Astrocyte (in vitro differentiated cells and primary cell): Measurements from ENCODE around the gene RECK. TPM values are rescaled to one million over a fixed set of nuclear protein-coding genes. Genes with fewer than 3 reads are reported as not detected.

ENCODE experiments used
- DNase-seq: peaks from one replicate; pipeline ENCODE4 v3.0.0-alpha.2; 2010; ENCODE audit warnings: low read depth
- FAIRE-seq: peaks from 2 replicates; lab custom pipeline; 2011; peaks lifted over from hg19 to GRCh38; lab: Jason Lieb, UNC
- H2AFZ ChIP-seq: 2 replicates; pipeline ENCODE4 v1.6.0; 2012; ENCODE audit warnings: low read depth, low read length, inconsistent platforms
- H3K27ac ChIP-seq: 2 replicates; pipeline ENCODE4 v1.5.1; 2011; ENCODE audit warnings: low read depth, low read length, inconsistent platforms
- H3K27me3 ChIP-seq: 2 replicates; pipeline ENCODE4 v1.6.0; 2011; ENCODE audit warnings: low read length, inconsistent platforms; ENCODE audit not compliant: insufficient read depth
- H3K36me3 ChIP-seq: 2 replicates; pipeline ENCODE4 v1.5.1; 2011; ENCODE audit warnings: low read length, inconsistent platforms; ENCODE audit not compliant: insufficient read depth
- H3K4me1 ChIP-seq: 2 replicates; pipeline ENCODE4 v1.5.1; 2011; ENCODE audit warnings: low read length, inconsistent platforms; ENCODE audit not compliant: insufficient read depth
- H3K4me2 ChIP-seq: 2 replicates; pipeline ENCODE4 v1.6.0; 2012; ENCODE audit warnings: low read length, inconsistent platforms
- H3K4me3 ChIP-seq: 2 replicates; pipeline ENCODE4 v1.5.1; 2011; ENCODE audit warnings: low read depth, mild to moderate bottlenecking, low read length, inconsistent platforms; ENCODE audit not compliant: insufficient read depth
- H3K79me2 ChIP-seq: 2 replicates; pipeline ENCODE4 v1.6.0; 2012; ENCODE audit warnings: mild to moderate bottlenecking, low read length, inconsistent platforms; ENCODE audit not compliant: insufficient read depth
- H3K9ac ChIP-seq: 2 replicates; pipeline ENCODE4 v1.6.0; 2012; ENCODE audit warnings: mild to moderate bottlenecking, low read length, inconsistent platforms
- H3K9me3 ChIP-seq: 2 replicates; pipeline ENCODE4 v1.5.1; 2012; ENCODE audit warnings: low read depth, mild to moderate bottlenecking, low read length, inconsistent platforms; ENCODE audit not compliant: insufficient read depth
- H4K20me1 ChIP-seq: 2 replicates; pipeline ENCODE4 v1.6.0; 2012; ENCODE audit warnings: low read length, inconsistent platforms; ENCODE audit not compliant: insufficient read depth
- H3K27ac Mint-ChIP-seq: one replicate; pipeline ENCODE4 v1.8.0; 2021; ENCODE audit warnings: mild to moderate bottlenecking, mixed read lengths; ENCODE audit not compliant: unreplicated experiment
- H3K27me3 Mint-ChIP-seq: one replicate; pipeline ENCODE4 v1.8.0; 2021; ENCODE audit warnings: low read depth, mixed read lengths; ENCODE audit not compliant: unreplicated experiment
- H3K36me3 Mint-ChIP-seq: one replicate; pipeline ENCODE4 v1.8.0; 2021; ENCODE audit warnings: low read depth, mixed read lengths; ENCODE audit not compliant: unreplicated experiment
- H3K4me1 Mint-ChIP-seq: one replicate; pipeline ENCODE4 v1.8.0; 2021; ENCODE audit warnings: low read depth, mixed read lengths; ENCODE audit not compliant: unreplicated experiment
- H3K4me3 Mint-ChIP-seq: one replicate; pipeline ENCODE4 v1.8.0; 2021; ENCODE audit warnings: mild to moderate bottlenecking, moderate library complexity, mixed read lengths; ENCODE audit not compliant: unreplicated experiment
- H3K9me3 Mint-ChIP-seq: one replicate; pipeline ENCODE4 v1.8.0; 2021; ENCODE audit warnings: mild to moderate bottlenecking, mixed read lengths; ENCODE audit not compliant: unreplicated experiment
- CTCF ChIP-seq: IDR thresholded peaks from 2 replicates; pipeline ENCODE4 v1.5.1; 2011; ENCODE audit warnings: low read depth, mild to moderate bottlenecking, inconsistent platforms, low read length, moderate library complexity; ENCODE audit not compliant: insufficient read depth
- EZH2 ChIP-seq: IDR thresholded peaks from 2 replicates; pipeline ENCODE4 v1.6.1; 2012; ENCODE audit warnings: mild to moderate bottlenecking, low read length, inconsistent platforms; ENCODE audit not compliant: insufficient read depth
- total RNA-seq: library from RNA; stranded (reverse); gene quantifications from 2 replicates; pipeline ENCODE4 v1.2.1, GENCODE V29; 2021

The RECK gene
- total RNA-seq, 1 donor from 2014 or later, result 21.6 TPM

- Histone ChIP-seq H3K9me3 (no peaks in the 10 kb centered on the region), H3K9ac (peak overlapping the region; percentile 42), H2AFZ (peak overlapping the region; percentile 63), H3K27ac (peak overlapping the region; percentile 23), H3K4me2 (peak overlapping the region; percentile 88), H3K36me3 (no peaks in the 10 kb centered on the region), H3K27me3 (no peaks in the 10 kb centered on the region), H3K4me1 (peaks cover 47% of the 10 kb centered on the region), H3K79me2 (no peaks in the 10 kb centered on the region), H3K4me3 (peak overlapping the region; percentile 58), H4K20me1 (no peaks in the 10 kb centered on the region)
- Mint-ChIP-seq H3K4me3 (peak overlapping the region; percentile 40), H3K27me3 (peaks cover 9% of the 10 kb centered on the region), H3K36me3 (peaks cover 17% of the 10 kb centered on the region), H3K4me1 (peaks cover 53% of the 10 kb centered on the region), H3K27ac (peak overlapping the region; percentile 53), H3K9me3 (peaks cover 10% of the 10 kb centered on the region)
- DNase-seq (peak; percentile 59), FAIRE-seq (no peak)
- TF ChIP-seq EZH2 (no peak), CTCF (no peak)
Measured at GRCh38 chr9:36165826-36166167, 129.1 kb downstream of the RECK start.

GRCh38 chr9:36166168-36166927 lies 129.6 kb downstream of the RECK start:
- H3K4me1 ChIP-seq, result peaks cover 41% of the 10 kb centered on the region
- no peaks in the 10 kb centered on the region for H3K27me3 ChIP-seq
- H3K4me2 ChIP-seq, result peak overlapping the region; percentile 88
- H3K79me2 ChIP-seq, result no peaks in the 10 kb centered on the region
- peak; percentile 76 for DNase-seq
- peaks cover 10% of the 10 kb centered on the region for H3K9me3 Mint-ChIP-seq
- peak overlapping the region; percentile 58 for H3K4me3 ChIP-seq
- H3K27ac ChIP-seq, result peak overlapping the region; percentile 23
- H3K27me3 Mint-ChIP-seq, result peaks cover 13% of the 10 kb centered on the region
- peak overlapping the region; percentile 69 for H3K4me3 Mint-ChIP-seq
- H3K36me3 Mint-ChIP-seq, result peaks cover 17% of the 10 kb centered on the region
- no peaks in the 10 kb centered on the region for H4K20me1 ChIP-seq
- H3K4me1 Mint-ChIP-seq, result peaks cover 48% of the 10 kb centered on the region
- H3K9ac ChIP-seq, result peak overlapping the region; percentile 69
- H2AFZ ChIP-seq, result peak overlapping the region; percentile 63
- no peaks in the 10 kb centered on the region for H3K36me3 ChIP-seq
- FAIRE-seq, result no peak
- H3K27ac Mint-ChIP-seq, result peak overlapping the region; percentile 72
- TF ChIP-seq CTCF (peak; percentile 54), EZH2 (no peak)
- no peaks in the 10 kb centered on the region for H3K9me3 ChIP-seq

GRCh38 chr9:36169166-36169565 lies 132.5 kb downstream of the RECK start, which contains the start of gene CCIN:
Gene CCIN (plus strand): TSS chr9:36169388. CDS start chr9:36169503, 115 bp downstream.
- Mint-ChIP-seq H3K4me3 (no peak within 1 kb of the TSS), H3K36me3 (peaks cover 19% of the 10 kb centered on the region), H3K27me3 (peaks cover 26% of the 10 kb centered on the region), H3K27ac (no peak within 1 kb of the TSS), H3K9me3 (peaks cover 8% of the 10 kb centered on the region), H3K4me1 (peaks cover 23% of the 10 kb centered on the region)
- H3K36me3 ChIP-seq, result no peaks in the 10 kb centered on the region
- DNase-seq, result no peak
- H3K4me2 ChIP-seq, result no peak within 1 kb of the TSS
- no peaks in the 10 kb centered on the region for H4K20me1 ChIP-seq
- H3K79me2 ChIP-seq, result no peaks in the 10 kb centered on the region
- H3K27ac ChIP-seq, result no peak within 1 kb of the TSS
- no peaks in the 10 kb centered on the region for H3K9me3 ChIP-seq
- no peak within 1 kb of the TSS for H2AFZ ChIP-seq
- no peak within 1 kb of the TSS for H3K4me3 ChIP-seq
- TF ChIP-seq CTCF, result no peak
- no peak for TF ChIP-seq EZH2
- FAIRE-seq, result no peak
- H3K27me3 ChIP-seq, result no peaks in the 10 kb centered on the region
- no peak within 1 kb of the TSS for H3K9ac ChIP-seq
- peaks cover 17% of the 10 kb centered on the region for H3K4me1 ChIP-seq
